HepG2 (cell line): ENCODE measurements around the gene PRRC2A. TPM values are rescaled to one million over a fixed set of nuclear protein-coding genes. Genes with fewer than 3 reads are reported as not detected.
A peak's percentile ranks its signal among the peaks of the same experiment; 100 is the strongest.

ENCODE experiments used
- ATM ChIP-seq: fragments of 450-650 bp; IDR thresholded peaks from 2 replicates; pipeline ENCODE4 v1.7.1; 2017; ENCODE audit warnings: mild to moderate bottlenecking, borderline replicate concordance
- DNMT1 ChIP-seq: sonication (generic); formaldehyde crosslinking; IDR thresholded peaks from 2 replicates; pipeline ENCODE4 v1.5.1; 2020; ENCODE audit warnings: mild to moderate bottlenecking, missing genetic modification reagents
- FOXA3 ChIP-seq: IDR thresholded peaks from 2 replicates; pipeline ENCODE4 v1.6.1; 2016; ENCODE audit warnings: missing genetic modification reagents, missing compliant biosample characterization
- FOXC1 ChIP-seq: sonication (generic); formaldehyde crosslinking; IDR thresholded peaks from 2 replicates; pipeline ENCODE4 v1.8.0; 2022; ENCODE audit warnings: mild to moderate bottlenecking, missing genetic modification reagents, borderline replicate concordance
- IKZF4 ChIP-seq: sonication (generic); formaldehyde crosslinking; IDR thresholded peaks from 2 replicates; pipeline ENCODE4 v1.5.1; 2020; ENCODE audit warnings: borderline replicate concordance, mild to moderate bottlenecking, low read depth, missing genetic modification reagents; ENCODE audit errors: not compliant biosample characterization
- MYC ChIP-seq: sonication (generic); formaldehyde crosslinking; IDR thresholded peaks from 2 replicates; pipeline ENCODE4 v1.9.0; 2021; ENCODE audit warnings: missing genetic modification reagents, borderline replicate concordance
- NFIB ChIP-seq: sonication (generic); formaldehyde crosslinking; IDR thresholded peaks from 2 replicates; pipeline ENCODE4 v1.9.0; 2021; ENCODE audit warnings: missing genetic modification reagents, mild to moderate bottlenecking, borderline replicate concordance
- NFKB2 ChIP-seq: sonication (generic); formaldehyde crosslinking; IDR thresholded peaks from 2 replicates; pipeline ENCODE4 v1.4.0; 2020; ENCODE audit warnings: missing genetic modification reagents, borderline replicate concordance
- RFX5 ChIP-seq: IDR thresholded peaks from 2 replicates; pipeline ENCODE4 v1.6.1; 2011; ENCODE audit warnings: low read depth, low read length, improper control_type of control experiment
- STAG1 ChIP-seq: sonication (generic); formaldehyde crosslinking; IDR thresholded peaks from 2 replicates; pipeline ENCODE4 v1.4.0; 2020; ENCODE audit warnings: missing genetic modification reagents
- TBX2 ChIP-seq: sonication (generic); formaldehyde crosslinking; IDR thresholded peaks from 2 replicates; pipeline ENCODE4 v1.5.0; 2020; ENCODE audit warnings: missing genetic modification reagents, mild to moderate bottlenecking, borderline replicate concordance
- THAP9 ChIP-seq: sonication (generic); formaldehyde crosslinking; IDR thresholded peaks from 2 replicates; pipeline ENCODE4; 2020; ENCODE audit warnings: missing genetic modification reagents, mild to moderate bottlenecking, borderline replicate concordance
- TRIM24 ChIP-seq: sonication (generic); formaldehyde crosslinking; IDR thresholded peaks from 2 replicates; pipeline ENCODE4 v1.8.0; 2022; ENCODE audit warnings: mild to moderate bottlenecking, missing genetic modification reagents
- XBP1 ChIP-seq: sonication (generic); formaldehyde crosslinking; IDR thresholded peaks from 2 replicates; pipeline ENCODE4 v1.5.0; 2020; ENCODE audit warnings: missing genetic modification reagents
- ZFP36L1 ChIP-seq: sonication (generic); formaldehyde crosslinking; IDR thresholded peaks from 2 replicates; pipeline ENCODE4 v1.8.0; 2022; ENCODE audit warnings: mild to moderate bottlenecking, missing genetic modification reagents, moderate library complexity
- ZFP91 ChIP-seq: sonication (generic); formaldehyde crosslinking; IDR thresholded peaks from 2 replicates; pipeline ENCODE4 v1.9.0; 2022; ENCODE audit warnings: missing genetic modification reagents, mild to moderate bottlenecking, borderline replicate concordance
- ZNF335 ChIP-seq: sonication (generic); formaldehyde crosslinking; IDR thresholded peaks from 2 replicates; pipeline ENCODE4 v1.4.0; 2020; ENCODE audit warnings: missing genetic modification reagents
- ZNF7 ChIP-seq: IDR thresholded peaks from 2 replicates; pipeline ENCODE4 v1.6.1; 2016; ENCODE audit warnings: missing biosample characterization, missing genetic modification reagents
- ZNF782 ChIP-seq: sonication (generic); formaldehyde crosslinking; IDR thresholded peaks from 2 replicates; pipeline ENCODE4 v1.4.0; 2020; ENCODE audit warnings: missing genetic modification reagents, mild to moderate bottlenecking, borderline replicate concordance
- ZNF878 ChIP-seq: sonication (generic); formaldehyde crosslinking; IDR thresholded peaks from 2 replicates; pipeline ENCODE4 v1.8.1; 2023; ENCODE audit warnings: mild to moderate bottlenecking, missing genetic modification reagents, moderate library complexity
- polyA plus RNA-seq, 8 experiments: library from polyadenylated mRNA; depleted of rRNA in 3 of 8; stranded (reverse) in 7 of 8; unstranded in 1 of 8; fragments of >200 nt; fragmentation: Illumina TruSeq in 4 of 8; extraction: Trizol in 4 of 8; gene quantifications; 2 replicates each; pipeline versions ENCODE4 v1.2.1 to v1.2.3, GENCODE V29; 2011 to 2016; ENCODE audit warnings: low read depth in 4 of 8, missing spikeins in 1 of 8, mixed read lengths in 1 of 8; ENCODE audit not compliant: insufficient read depth in 1 of 8
- total RNA-seq, 5 experiments: library from RNA; depleted of rRNA; stranded (reverse); fragments of >200 nt; fragmentation: Illumina TruSeq; extraction: Trizol; gene quantifications; 2 replicates each; pipeline ENCODE4 v1.2.3, GENCODE V29; 2016; ENCODE audit warnings: low read depth in 1 of 5
- TF ChIP-seq, protein P1 (sequence below): sonication (generic); formaldehyde crosslinking; IDR thresholded peaks from 2 replicates; pipeline ENCODE4 v1.5.1; 2020; ENCODE audit warnings: missing genetic modification reagents, mild to moderate bottlenecking, borderline replicate concordance
- TF ChIP-seq, protein P2 (sequence below): sonication (generic); formaldehyde crosslinking; IDR thresholded peaks from 2 replicates; pipeline ENCODE4 v1.5.0; 2020; ENCODE audit warnings: mild to moderate bottlenecking, missing genetic modification reagents, borderline replicate concordance

PRRC2A gene
- total and polyA plus RNA-seq, 2 of the 13 experiments (the other 11 are each of a cell fraction or from before 2014, with no cell fraction given), result 38.9 to 47.4 TPM

DNA sequence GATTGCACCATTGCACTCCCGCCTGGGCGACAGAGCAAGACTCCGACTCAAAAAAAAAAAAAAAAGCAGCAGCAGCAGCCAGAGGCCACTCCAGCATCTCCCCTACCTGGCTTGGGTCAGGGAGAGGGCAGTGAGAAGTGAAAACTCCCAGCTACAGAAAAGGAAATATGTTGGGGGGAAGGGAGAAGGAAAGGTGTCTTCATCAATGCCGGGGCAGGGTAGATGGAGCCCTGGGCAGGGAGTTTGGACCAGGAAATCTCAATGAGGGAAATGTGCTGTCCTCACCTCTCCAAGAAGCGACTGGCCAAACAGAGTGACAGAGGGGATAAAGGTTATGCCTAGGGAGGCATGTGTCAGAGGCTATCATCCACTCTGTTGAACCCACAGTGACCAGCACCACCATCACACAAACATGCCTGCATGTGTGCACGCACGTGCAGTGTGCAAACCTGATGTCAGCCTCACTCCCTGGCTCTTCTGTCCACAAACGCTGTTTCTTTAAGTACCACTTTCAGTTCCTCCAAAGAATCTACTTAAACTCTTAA lies 6.4 kb upstream of the PRRC2A start (continued):
- TF ChIP-seq, protein P1, sequence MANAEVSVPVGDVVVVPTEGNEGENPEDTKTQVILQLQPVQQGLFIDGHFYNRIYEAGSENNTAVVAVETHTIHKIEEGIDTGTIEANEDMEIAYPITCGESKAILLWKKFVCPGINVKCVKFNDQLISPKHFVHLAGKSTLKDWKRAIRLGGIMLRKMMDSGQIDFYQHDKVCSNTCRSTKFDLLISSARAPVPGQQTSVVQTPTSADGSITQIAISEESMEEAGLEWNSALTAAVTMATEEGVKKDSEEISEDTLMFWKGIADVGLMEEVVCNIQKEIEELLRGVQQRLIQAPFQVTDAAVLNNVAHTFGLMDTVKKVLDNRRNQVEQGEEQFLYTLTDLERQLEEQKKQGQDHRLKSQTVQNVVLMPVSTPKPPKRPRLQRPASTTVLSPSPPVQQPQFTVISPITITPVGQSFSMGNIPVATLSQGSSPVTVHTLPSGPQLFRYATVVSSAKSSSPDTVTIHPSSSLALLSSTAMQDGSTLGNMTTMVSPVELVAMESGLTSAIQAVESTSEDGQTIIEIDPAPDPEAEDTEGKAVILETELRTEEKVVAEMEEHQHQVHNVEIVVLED, result 0 out of 2 replicates have a peak, but pooled peaks have one; percentile 20
- TF ChIP-seq ZFP91 (CRISPR knock-in tag) (peak; percentile 51; the same call in 1 of the 2 replicates), XBP1 (CRISPR knock-in tag) (no peak), STAG1 (CRISPR knock-in tag) (no peak), ZNF335 (CRISPR knock-in tag) (peak; percentile 56), TRIM24 (CRISPR knock-in tag) (no peak), ZFP36L1 (CRISPR knock-in tag) (no peak), ATM (no peak), ZNF782 (CRISPR knock-in tag) (0 out of 2 replicates have a peak, but pooled peaks have one; percentile 56), IKZF4 (CRISPR knock-in tag) (peak; percentile 55), DNMT1 (CRISPR knock-in tag) (0 out of 2 replicates have a peak, but pooled peaks have one; percentile 36), THAP9 (CRISPR knock-in tag) (peak; percentile 54; the same call in 1 of the 2 replicates), ZNF878 (CRISPR knock-in tag) (peak; percentile 75; the same call in 1 of the 2 replicates), NFIB (no peak), FOXC1 (CRISPR knock-in tag) (no peak), ZNF7 (peak; percentile 76), TBX2 (CRISPR knock-in tag) (no peak), NFKB2 (CRISPR knock-in tag) (peak; percentile 37; the same call in 1 of the 2 replicates), RFX5 (no peak), MYC (CRISPR knock-in tag) (peak; percentile 42; the same call in 1 of the 2 replicates), FOXA3 (0 out of 2 replicates have a peak, but pooled peaks have one; percentile 25)
- TF ChIP-seq, protein P2, sequence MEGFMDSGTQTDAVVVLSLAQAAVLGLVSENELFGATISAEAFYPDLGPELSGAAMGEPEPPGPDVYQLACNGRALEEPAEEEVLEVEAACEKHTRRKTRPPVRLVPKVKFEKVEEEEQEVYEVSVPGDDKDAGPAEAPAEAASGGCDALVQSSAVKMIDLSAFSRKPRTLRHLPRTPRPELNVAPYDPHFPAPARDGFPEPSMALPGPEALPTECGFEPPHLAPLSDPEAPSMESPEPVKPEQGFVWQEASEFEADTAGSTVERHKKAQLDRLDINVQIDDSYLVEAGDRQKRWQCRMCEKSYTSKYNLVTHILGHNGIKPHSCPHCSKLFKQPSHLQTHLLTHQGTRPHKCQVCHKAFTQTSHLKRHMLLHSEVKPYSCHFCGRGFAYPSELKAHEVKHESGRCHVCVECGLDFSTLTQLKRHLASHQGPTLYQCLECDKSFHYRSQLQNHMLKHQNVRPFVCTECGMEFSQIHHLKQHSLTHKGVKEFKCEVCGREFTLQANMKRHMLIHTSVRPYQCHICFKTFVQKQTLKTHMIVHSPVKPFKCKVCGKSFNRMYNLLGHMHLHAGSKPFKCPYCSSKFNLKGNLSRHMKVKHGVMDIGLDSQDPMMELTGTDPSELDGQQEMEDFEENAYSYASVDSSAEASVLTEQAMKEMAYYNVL (CRISPR knock-in tag), result no peak
